HCT116 (cell line): ENCODE data around the gene HCFC2. TPM values are rescaled to one million over a fixed set of nuclear protein-coding genes. Genes with fewer than 3 reads are reported as not detected.

Experiments
- ATAC-seq: fragments of 200-7000 bp; cut with Tn5 transposase; 2 replicates; pipeline ENCODE4 v1.9.1; 2020; ENCODE audit warnings: mild to moderate bottlenecking, moderate library complexity
- BruUV-seq: library from RNA; stranded (reverse); fragments of 400-500 nt; replicated peaks from 2 replicates; lab custom pipeline; 2021; lab: Mats Ljungman, UMichigan
- CTCF ChIA-PET: fragments of 300-600 bp; sonication (Branson Sonifier 250); formaldehyde crosslinking; loops from one replicate; lab custom pipeline; 2021; ENCODE audit warnings: antibody characterized with exemption; lab: Charles Lee
- POLR2A ChIA-PET: fragments of 300-600, 350-600 bp; sonication (Branson Sonifier 250); formaldehyde crosslinking; loops from one replicate; lab custom pipeline; 2021; ENCODE audit warnings: antibody characterized with exemption; lab: Charles Lee
- RAD21 ChIA-PET, 2 experiments: fragments of 300-600 bp; sonication (Branson Sonifier 250); formaldehyde crosslinking; loops; one replicate each; lab custom pipeline; 2023; ENCODE audit warnings: low total read pairs in 2 of 2; ENCODE audit not compliant: uncharacterized antibody in 2 of 2, unreplicated experiment in 2 of 2, low non-redundant PET in 1 of 2; lab: Charles Lee
- DNase-seq: peaks from one replicate; pipeline ENCODE4 v3.0.0-alpha.2; 2010; ENCODE audit warnings: low read depth, low spot score
- H2AFZ ChIP-seq: fragments of 200-600 bp; shearing (Covaris generic), sonication (generic); 2 replicates; pipeline ENCODE4 v1.6.1; 2017; ENCODE audit warnings: low read depth, mixed run types, mixed read lengths, antibody characterized with exemption, low read length; ENCODE audit not compliant: poor library complexity, severe bottlenecking
- H3K27ac ChIP-seq: 2 replicates; pipeline ENCODE4 v1.5.1; 2012; ENCODE audit warnings: low read depth, low read length
- H3K27me3 ChIP-seq: fragments of 200-600 bp; sonication (generic); 2 replicates; pipeline ENCODE4 v1.6.1; 2016; ENCODE audit warnings: mixed run types, low read length, mixed read lengths; ENCODE audit not compliant: insufficient read depth
- H3K36me3 ChIP-seq, 2 experiments: fragments of 200-500 bp in 1 of 2; fragments of 200-600 bp in 1 of 2; sonication (Bioruptor generic) in 1 of 2; sonication (generic) in 1 of 2; 2 replicates each; pipeline versions ENCODE4 v1.5.1 to v1.6.1; 2014 to 2016; ENCODE audit warnings: low read length in 2 of 2, inconsistent platforms in 1 of 2, mixed read lengths in 1 of 2, mixed run types in 1 of 2; ENCODE audit not compliant: insufficient read depth in 2 of 2, control insufficient read depth in 1 of 2
- H3K4me1 ChIP-seq, 2 experiments: fragments of 200-600 bp in 1 of 2; sonication (generic) in 1 of 2; 2 replicates each; pipeline versions ENCODE4 v1.5.1 to v1.6.1; 2012 to 2017; ENCODE audit warnings: low read length in 2 of 2, inconsistent platforms in 1 of 2, mild to moderate bottlenecking in 1 of 2, mixed read lengths in 1 of 2, mixed run types in 1 of 2, moderate library complexity in 1 of 2; ENCODE audit not compliant: insufficient read depth in 2 of 2, control insufficient read depth in 1 of 2
- H3K4me2 ChIP-seq: fragments of 200-600 bp; sonication (generic); 2 replicates; pipeline ENCODE4 v1.6.1; 2017; ENCODE audit warnings: mixed run types, low read length, mixed read lengths
- H3K4me3 ChIP-seq, 2 experiments: fragments of 200-600 bp in 1 of 2; sonication (generic) in 1 of 2; replicated peaks in 1 of 2; 2 replicates each; pipeline ENCODE4 v1.5.1; 2011 to 2016; ENCODE audit warnings: low read length in 2 of 2, control low read depth in 1 of 2, low read depth in 1 of 2, mild to moderate bottlenecking in 1 of 2, mixed read lengths in 1 of 2, mixed run types in 1 of 2
- H3K79me2 ChIP-seq: fragments of 200-600 bp; sonication (generic); 2 replicates; pipeline ENCODE4 v1.6.1; 2017; ENCODE audit warnings: mild to moderate bottlenecking, mixed run types, low read length, moderate library complexity, mixed read lengths; ENCODE audit not compliant: insufficient read depth
- H3K9ac ChIP-seq: fragments of 200-600 bp; sonication (generic); 2 replicates; pipeline ENCODE4 v1.6.1; 2016; ENCODE audit warnings: low read length, mixed read lengths
- H3K9me2 ChIP-seq: fragments of 200-600 bp; sonication (generic), shearing (Covaris generic); 2 replicates; pipeline ENCODE4 v1.6.1; 2017; ENCODE audit warnings: mixed run types, mild to moderate bottlenecking, moderate library complexity; ENCODE audit not compliant: insufficient read depth
- H3K9me3 ChIP-seq, 2 experiments: fragments of 200-500 bp in 1 of 2; fragments of 200-600 bp in 1 of 2; sonication (Bioruptor generic) in 1 of 2; sonication (generic) in 1 of 2; 2 replicates each; pipeline ENCODE4 v1.6.1; 2014 to 2017; ENCODE audit warnings: low read length in 2 of 2, mixed read lengths in 2 of 2, inconsistent platforms in 1 of 2, low read depth in 1 of 2, mild to moderate bottlenecking in 1 of 2, mixed run types in 1 of 2, moderate library complexity in 1 of 2; ENCODE audit not compliant: control insufficient read depth in 1 of 2, insufficient read depth in 1 of 2
- H4K20me1 ChIP-seq: fragments of 200-600 bp; sonication (generic), shearing (Covaris generic); 2 replicates; pipeline ENCODE4 v1.6.1; 2017; ENCODE audit warnings: mixed run types, mild to moderate bottlenecking, moderate library complexity; ENCODE audit not compliant: insufficient read depth
- ATF3 ChIP-seq: IDR thresholded peaks from 2 replicates; pipeline ENCODE4 v1.6.1; 2012
- ELF1 ChIP-seq: IDR thresholded peaks from 2 replicates; pipeline ENCODE4 v1.6.1; 2012; ENCODE audit warnings: low read depth, borderline replicate concordance
- EZH2 ChIP-seq: fragments of 200-600 bp; sonication (generic); IDR thresholded peaks from 2 replicates; pipeline ENCODE4 v1.6.1; 2017; ENCODE audit warnings: antibody characterized with exemption, mixed run types
- FOSL1 ChIP-seq: IDR thresholded peaks from 2 replicates; pipeline ENCODE4 v1.6.1; 2012; ENCODE audit warnings: low read depth
- POLR2A ChIP-seq: IDR thresholded peaks from 2 replicates; pipeline ENCODE4 v1.7.0; 2011; ENCODE audit warnings: borderline replicate concordance; ENCODE audit not compliant: insufficient read depth, insufficient read length; ENCODE audit errors: extremely low read depth
- RAD21 ChIP-seq: IDR thresholded peaks from 2 replicates; pipeline ENCODE4 v1.6.1; 2012; ENCODE audit warnings: low read depth, mild to moderate bottlenecking
- SP1 ChIP-seq: IDR thresholded peaks from 2 replicates; pipeline ENCODE4 v1.6.1; 2012; ENCODE audit warnings: low read depth
- SRF ChIP-seq: IDR thresholded peaks from 2 replicates; pipeline ENCODE4 v1.6.1; 2012; ENCODE audit warnings: low read depth
- YY1 ChIP-seq: IDR thresholded peaks from 2 replicates; pipeline ENCODE4 v1.6.1; 2011; ENCODE audit warnings: low read length, low read depth, moderate library complexity, mild to moderate bottlenecking; ENCODE audit not compliant: insufficient replicate concordance; ENCODE audit errors: extremely low read depth
- ZNF274 ChIP-seq: fragments of 200-500 bp; sonication (Bioruptor generic); IDR thresholded peaks from 2 replicates; pipeline ENCODE4 v1.6.1; 2014; ENCODE audit warnings: mild to moderate bottlenecking, low read depth, low read length, inconsistent platforms
- intact Hi-C: fragments of 100-400 bp; cut with micrococcal nuclease; formaldehyde crosslinking; loops from 2 replicates; pipeline ENCODE4 v1.10.0; 2022
- total RNA-seq: library from RNA; stranded (reverse); gene quantifications from one replicate; pipeline ENCODE4 v1.2.1, GENCODE V29; 2021; ENCODE audit not compliant: unreplicated experiment

HCFC2 gene
- total RNA-seq, 1 experiment from 2014 or later: 4.9 TPM

DNA sequence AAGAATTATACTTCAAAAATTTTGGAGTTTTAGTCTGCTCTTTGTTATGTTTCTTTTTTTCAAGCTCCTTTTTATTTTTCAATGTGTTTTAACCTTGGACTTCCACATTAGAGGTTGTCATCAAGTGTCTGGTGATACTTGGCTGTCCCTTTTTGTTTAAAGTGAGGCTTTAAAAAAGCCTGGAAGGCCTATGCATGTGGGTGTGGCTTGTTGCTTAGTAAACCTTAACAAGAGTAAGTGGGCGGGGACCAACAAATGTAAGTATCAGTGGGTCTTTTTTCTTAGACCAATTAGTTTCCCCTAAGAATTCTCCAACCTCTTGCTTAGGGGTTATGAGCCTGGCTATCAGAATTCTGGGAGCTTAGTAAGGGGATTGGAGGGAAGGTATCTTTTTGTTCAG is 26.4 kb downstream of the HCFC2 start:
- H3K4me2 ChIP-seq: no peak overlapping the region
- H3K9me3 ChIP-seq: no peaks in the 10 kb centered on the region
- no peak for DNase-seq
- no peaks in the 10 kb centered on the region for H3K4me1 ChIP-seq
- H2AFZ ChIP-seq: no peak overlapping the region
- no peaks in the 10 kb centered on the region for H3K9me2 ChIP-seq
- intact Hi-C loops: no loop called here
- RAD21 ChIA-PET: no interaction called here
- CTCF ChIA-PET: interaction anchor here (1.0 kb wide), 1 partner anchor 18 kb away, joined by 5 read pairs; no protein-coding TSS in a partner anchor
- H3K27me3 ChIP-seq: no peaks in the 10 kb centered on the region
- no peak for ATAC-seq
- no peak overlapping the region for H3K9ac ChIP-seq
- H3K27ac ChIP-seq: no peak overlapping the region
- no TSS peak for BruUV-seq
- H3K36me3 ChIP-seq: no peaks in the 10 kb centered on the region
- H4K20me1 ChIP-seq: no peaks in the 10 kb centered on the region
- no peak overlapping the region for H3K4me3 ChIP-seq
- no peaks in the 10 kb centered on the region for H3K79me2 ChIP-seq
- POLR2A ChIA-PET: no interaction called here
- TF ChIP-seq FOSL1 (no peak), RAD21 (no peak), YY1 (no peak), POLR2A (no peak), ZNF274 (no peak), SRF (no peak), ATF3 (no peak), EZH2 (no peak), SP1 (no peak), ELF1 (no peak)

- Histone ChIP-seq H3K9me3 (no peaks in the 10 kb centered on the region), H2AFZ (no peak overlapping the region), H3K4me2 (no peak overlapping the region), H3K4me1 (no peaks in the 10 kb centered on the region), H3K27ac (no peak overlapping the region), H3K36me3 (no peaks in the 10 kb centered on the region), H3K27me3 (no peaks in the 10 kb centered on the region), H3K79me2 (no peaks in the 10 kb centered on the region), H3K9me2 (no peaks in the 10 kb centered on the region), H3K9ac (no peak overlapping the region), H4K20me1 (no peaks in the 10 kb centered on the region), H3K4me3 (no peak overlapping the region)
- ChIA-PET POLR2A (no interaction called here), CTCF (interaction anchor here (1.0 kb wide), 1 partner anchor 18 kb away, joined by 5 read pairs; no protein-coding TSS in a partner anchor), RAD21 (no interaction called here)
- BruUV-seq: no TSS peak
- ATAC-seq (no peak), DNase-seq (no peak)
- TF ChIP-seq SRF: no peak
- intact Hi-C loops: no loop called here
Measured at GRCh38 chr12:104091136-104091535, 26.8 kb downstream of the HCFC2 start.
